NB4 (cell line): ENCODE measurements around the gene CTIF.

Source experiments
- DNase-seq: peaks from one replicate; pipeline ENCODE4 v3.0.0; 2010; ENCODE audit warnings: low read depth
- H3K4me3 ChIP-seq: one replicate; pipeline ENCODE4 v1.5.1; 2011; ENCODE audit warnings: mild to moderate bottlenecking, low read depth, low read length, moderate library complexity
- MYC ChIP-seq: IDR thresholded peaks from 2 replicates; pipeline ENCODE4 v1.6.1; 2011; ENCODE audit warnings: low read depth, low read length
- POLR2A ChIP-seq: IDR thresholded peaks from 2 replicates; pipeline ENCODE4 v1.6.1; 2011; ENCODE audit warnings: mild to moderate bottlenecking; ENCODE audit not compliant: insufficient read length; ENCODE audit errors: extremely low read depth
- TF ChIP-seq, protein P1 (sequence below): IDR thresholded peaks from one replicate; pipeline ENCODE4 v1.5.1; 2012; ENCODE audit warnings: low read depth, low read length
- TF ChIP-seq, protein P2 (sequence below): IDR thresholded peaks from 2 replicates; pipeline ENCODE4 v1.6.1; 2011; ENCODE audit warnings: low read depth, low read length

CTIF gene

DNA sequence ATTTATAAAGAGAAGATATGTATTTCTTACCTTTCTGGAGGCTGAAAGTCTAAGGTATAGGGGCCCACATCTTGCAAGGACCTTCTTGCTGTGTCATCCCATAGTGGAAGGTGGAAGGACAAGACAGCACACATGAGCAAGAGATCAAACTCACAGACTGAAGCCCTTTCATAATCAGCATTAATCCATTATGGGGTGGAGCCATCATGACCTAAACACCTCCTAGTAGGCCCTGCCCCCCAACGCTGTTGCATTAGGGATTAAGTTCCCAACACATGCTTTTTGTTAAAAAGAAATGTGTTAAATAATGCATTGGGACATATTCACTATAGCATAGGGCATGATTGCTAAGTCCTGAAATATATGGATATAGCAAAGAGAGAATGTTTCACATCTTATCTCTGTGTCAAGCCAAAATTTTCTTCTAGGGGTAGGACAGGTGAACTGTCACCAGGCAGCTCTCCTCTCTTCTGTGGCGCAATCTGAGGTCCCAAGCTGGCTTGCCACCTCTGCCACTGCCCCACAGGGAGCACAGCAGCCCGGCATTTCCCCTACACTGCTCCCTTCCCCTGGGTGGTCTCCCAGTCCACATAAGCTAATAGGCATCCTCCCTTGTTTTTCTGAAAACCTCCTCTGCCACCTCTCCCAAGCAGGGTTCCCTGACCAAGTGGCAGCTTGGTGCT, 8.3 kb upstream of the CTIF start:
- DNase-seq, result no peak
- H3K4me3 ChIP-seq, result no peak overlapping the region
- TF ChIP-seq POLR2A (no peak), MYC (no peak)
- TF ChIP-seq, protein P1, sequence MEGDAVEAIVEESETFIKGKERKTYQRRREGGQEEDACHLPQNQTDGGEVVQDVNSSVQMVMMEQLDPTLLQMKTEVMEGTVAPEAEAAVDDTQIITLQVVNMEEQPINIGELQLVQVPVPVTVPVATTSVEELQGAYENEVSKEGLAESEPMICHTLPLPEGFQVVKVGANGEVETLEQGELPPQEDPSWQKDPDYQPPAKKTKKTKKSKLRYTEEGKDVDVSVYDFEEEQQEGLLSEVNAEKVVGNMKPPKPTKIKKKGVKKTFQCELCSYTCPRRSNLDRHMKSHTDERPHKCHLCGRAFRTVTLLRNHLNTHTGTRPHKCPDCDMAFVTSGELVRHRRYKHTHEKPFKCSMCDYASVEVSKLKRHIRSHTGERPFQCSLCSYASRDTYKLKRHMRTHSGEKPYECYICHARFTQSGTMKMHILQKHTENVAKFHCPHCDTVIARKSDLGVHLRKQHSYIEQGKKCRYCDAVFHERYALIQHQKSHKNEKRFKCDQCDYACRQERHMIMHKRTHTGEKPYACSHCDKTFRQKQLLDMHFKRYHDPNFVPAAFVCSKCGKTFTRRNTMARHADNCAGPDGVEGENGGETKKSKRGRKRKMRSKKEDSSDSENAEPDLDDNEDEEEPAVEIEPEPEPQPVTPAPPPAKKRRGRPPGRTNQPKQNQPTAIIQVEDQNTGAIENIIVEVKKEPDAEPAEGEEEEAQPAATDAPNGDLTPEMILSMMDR, result no peak
- TF ChIP-seq, protein P2, sequence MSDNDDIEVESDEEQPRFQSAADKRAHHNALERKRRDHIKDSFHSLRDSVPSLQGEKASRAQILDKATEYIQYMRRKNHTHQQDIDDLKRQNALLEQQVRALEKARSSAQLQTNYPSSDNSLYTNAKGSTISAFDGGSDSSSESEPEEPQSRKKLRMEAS, result no peak

DNA sequence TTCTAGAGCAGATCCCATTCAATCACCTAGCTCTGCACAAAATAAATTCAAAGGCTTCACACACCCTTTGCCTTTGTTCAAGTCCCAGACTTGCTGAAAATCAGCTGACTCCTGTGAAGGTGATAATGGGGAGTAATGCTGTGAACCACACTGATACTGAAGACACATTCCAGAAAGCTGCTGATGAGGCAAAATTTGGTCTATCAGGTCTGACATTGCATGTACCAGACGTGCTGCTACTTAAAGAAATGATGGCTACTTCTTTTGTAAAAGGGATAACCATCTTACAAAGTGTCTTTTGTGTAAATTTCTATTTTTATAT, 7.8 kb upstream of the CTIF start:
- no peak overlapping the region for H3K4me3 ChIP-seq
- DNase-seq, result no peak
- TF ChIP-seq POLR2A (no peak), MYC (no peak)
- TF ChIP-seq, protein P2, result no peak
- TF ChIP-seq, protein P1, result no peak

DNA sequence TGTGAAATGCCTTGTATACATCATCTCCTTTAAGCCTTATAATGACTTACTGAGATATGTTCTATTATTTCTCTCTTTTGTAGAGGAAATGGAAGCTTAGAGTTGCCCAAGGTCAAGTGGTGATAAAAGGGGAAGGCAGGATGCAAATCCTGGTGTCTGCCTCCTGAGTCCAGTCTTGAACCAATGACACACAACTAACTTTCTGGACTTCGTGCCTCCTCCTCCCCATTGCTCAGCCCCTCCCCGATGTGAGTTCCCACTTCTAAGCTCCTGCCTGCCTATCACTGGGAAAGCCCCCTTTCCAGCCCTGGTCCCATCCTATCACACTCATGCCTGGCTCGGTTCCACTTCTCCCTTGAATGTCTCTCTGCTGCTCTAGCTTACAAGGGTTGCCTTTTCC, 6.9 kb upstream of the CTIF start:
- H3K4me3 ChIP-seq, result no peak overlapping the region
- TF ChIP-seq MYC, result no peak
- no peak for DNase-seq

DNA sequence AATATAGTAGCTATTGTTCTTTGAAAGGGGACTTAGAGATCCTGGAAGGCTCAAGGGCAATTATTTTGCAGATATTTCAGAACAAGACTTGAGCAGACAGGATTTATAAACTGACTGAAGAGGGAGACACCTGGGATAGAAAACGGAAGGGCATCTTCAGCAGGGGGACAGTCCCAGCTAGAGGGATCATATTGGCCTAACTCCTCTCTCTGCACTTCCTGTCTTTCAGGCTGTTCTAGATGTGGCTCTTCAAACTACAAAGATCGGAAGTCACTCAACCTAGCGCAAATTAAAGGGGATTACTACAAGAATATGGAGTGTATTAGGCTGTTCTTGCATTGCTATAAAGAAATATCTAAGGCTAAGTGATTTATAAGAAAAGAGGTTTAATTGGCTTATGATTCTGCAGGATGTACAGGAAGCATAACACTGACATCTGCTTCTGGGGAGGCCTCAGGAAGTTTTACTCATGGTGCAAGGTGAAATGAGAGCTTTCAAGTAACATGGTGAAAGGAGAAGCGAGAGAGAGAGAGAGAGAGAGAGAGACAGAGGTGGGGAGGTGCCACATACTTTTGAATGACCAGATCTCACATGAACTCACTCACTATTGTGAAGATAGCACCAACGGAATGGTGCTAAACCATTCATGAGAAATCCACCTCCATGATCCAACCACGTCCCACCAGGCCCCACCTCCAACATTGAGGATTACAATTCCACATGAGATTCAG, 5.3 kb upstream of the CTIF start:
- DNase-seq, result no peak
- H3K4me3 ChIP-seq, result no peak overlapping the region
- TF ChIP-seq MYC (no peak), POLR2A (no peak)
- TF ChIP-seq, protein P1, result no peak
- TF ChIP-seq, protein P2, result no peak

DNA sequence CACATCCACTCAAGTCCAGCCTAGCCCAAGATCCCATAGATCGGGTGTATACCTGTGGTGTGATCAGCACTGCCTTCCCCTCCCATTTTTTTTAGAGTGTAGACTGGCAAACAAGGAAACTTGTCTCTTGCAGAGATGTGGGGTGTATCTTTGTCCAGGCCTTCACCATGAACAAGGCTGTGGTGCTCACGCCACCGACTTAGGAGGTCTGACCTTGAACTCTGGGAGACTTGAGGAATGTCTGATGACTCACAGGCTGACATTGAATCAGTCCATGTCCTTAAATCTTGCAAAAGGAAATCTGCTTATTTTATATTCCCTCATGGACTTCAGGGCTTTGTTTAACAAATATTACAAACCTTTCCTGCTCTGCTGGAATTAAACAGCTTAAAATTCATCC, 4.5 kb upstream of the CTIF start:
- DNase-seq, result no peak
- H3K4me3 ChIP-seq, result no peak overlapping the region
- TF ChIP-seq MYC, result no peak
- TF ChIP-seq POLR2A, result no peak
- TF ChIP-seq, protein P1, result no peak
- TF ChIP-seq, protein P2, result no peak

DNA sequence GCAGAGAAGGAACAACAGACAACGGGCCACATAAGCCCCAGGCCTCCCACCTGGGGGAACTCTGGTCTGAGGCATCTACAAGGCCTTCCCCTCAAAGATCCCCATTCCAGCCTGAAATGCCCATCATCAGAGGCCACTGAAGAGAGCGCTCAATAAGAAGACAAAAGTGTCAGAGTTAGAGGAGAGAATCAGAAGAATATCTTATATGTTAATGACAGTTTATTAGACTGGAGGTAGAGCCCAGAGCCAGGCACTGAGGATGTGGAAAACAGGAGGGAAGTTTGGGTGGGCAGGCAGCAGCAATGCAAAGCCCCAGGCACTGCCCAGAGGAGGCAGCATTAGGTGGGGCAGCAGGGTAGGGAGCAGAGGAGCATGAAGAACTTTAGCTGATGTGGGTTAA, 2.9 kb upstream of the CTIF start:
- no peak for TF ChIP-seq MYC
- no peak overlapping the region for H3K4me3 ChIP-seq
- DNase-seq, result no peak

DNA sequence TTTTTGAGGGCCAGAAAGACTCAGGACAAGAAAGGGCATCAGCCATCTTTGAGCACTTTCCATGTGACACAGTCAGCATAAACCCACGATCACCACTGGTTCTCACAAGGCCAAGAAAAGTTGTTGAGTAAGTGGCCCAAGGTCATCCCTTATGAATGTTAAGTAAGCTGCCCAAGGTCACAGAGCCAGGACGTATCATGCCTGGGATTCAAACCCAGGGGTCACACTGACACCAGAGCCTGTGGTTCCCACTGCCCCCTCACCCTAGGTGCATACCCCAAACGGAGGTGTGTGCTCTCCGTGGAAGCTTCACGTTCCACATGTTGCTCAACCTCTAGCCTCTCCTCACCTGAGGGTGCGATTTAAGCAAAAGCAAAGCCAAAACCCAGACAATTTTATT, 2.3 kb upstream of the CTIF start:
- DNase-seq, result no peak

More for the DNA sequence above, 2.3 kb upstream of the CTIF start:
- no peak overlapping the region for H3K4me3 ChIP-seq
- TF ChIP-seq, protein P1, result no peak
- TF ChIP-seq, protein P2, result no peak
- TF ChIP-seq POLR2A (no peak), MYC (no peak)
